GM18511 (cell line): Measurements from ENCODE around the gene SELP.

Source experiments
- ATAC-seq: cut with Tn5 transposase; IDR thresholded peaks from one replicate; pipeline ENCODE4 v1.9.1; 2021; ENCODE audit warnings: mild to moderate bottlenecking, moderate library complexity; ENCODE audit not compliant: unreplicated experiment

Gene SELP

GRCh38 chr1:169577981-169578738 lies 51.8 kb downstream of the SELP start:
- no peak for ATAC-seq

DNA sequence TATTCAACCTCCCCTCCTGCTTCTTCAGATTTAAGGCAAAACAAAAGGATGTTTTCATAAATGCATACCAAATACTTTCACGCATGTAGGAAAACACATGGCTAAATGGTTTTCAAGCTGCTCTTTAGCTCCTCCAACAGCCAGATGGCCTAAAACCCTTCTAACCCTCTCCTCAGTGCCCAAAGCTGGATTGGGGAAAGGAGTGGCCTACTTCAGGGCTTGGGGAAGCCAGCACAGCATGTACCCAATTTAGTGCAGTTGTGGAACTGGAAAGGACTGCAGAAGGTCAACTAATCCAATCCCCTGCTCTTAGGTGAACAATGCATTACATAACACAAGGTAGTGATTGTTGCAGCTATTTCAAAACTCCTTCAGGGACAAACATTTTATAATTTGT lies 53.0 kb downstream of the SELP start:
- ATAC-seq = no peak

GRCh38 chr1:169576241-169576934 lies 53.5 kb downstream of the SELP start:
- ATAC-seq = no peak

GRCh38 chr1:169574336-169574735 lies 55.6 kb downstream of the SELP start:
- ATAC-seq = no peak

DNA sequence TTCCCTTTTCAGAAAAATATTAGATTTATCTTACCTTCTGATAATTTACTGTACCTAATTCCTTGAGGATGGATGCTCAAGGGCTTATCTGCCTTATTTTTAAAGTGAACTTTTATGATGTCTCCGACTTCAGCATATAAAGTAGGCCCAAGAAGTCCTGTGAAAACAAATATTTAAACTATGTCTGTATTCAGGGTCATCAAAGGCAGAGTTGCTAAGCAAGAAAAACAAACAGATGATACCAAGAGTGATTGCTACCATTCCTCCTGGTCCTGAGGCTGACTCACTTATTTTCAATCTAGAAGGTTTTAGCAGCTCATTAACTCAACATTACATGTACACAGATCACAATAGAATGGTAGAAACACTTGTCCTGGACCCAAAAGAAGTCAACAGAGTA lies 57.7 kb downstream of the SELP start:
- no peak for ATAC-seq

DNA sequence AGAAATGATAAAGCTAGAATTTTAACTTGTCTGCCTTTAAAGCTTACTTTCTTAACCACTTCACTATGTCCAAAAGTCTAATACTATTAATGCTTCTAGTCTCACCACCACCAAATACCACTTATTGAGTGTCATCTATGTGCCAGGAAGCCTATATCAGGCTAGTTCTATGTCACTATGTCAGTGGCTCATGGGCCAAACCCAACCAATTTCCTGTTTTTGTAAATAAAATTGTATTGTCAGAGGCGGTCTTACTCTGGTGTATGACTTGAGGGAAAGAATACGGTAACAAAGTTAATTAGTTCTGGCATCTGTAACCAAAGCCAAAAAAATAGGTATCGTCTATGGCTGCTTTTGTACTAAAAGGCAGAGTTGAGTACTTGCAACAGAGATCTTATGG lies 58.5 kb downstream of the SELP start:
- ATAC-seq = no peak

GRCh38 chr1:169570172-169570574 lies 59.8 kb downstream of the SELP start:
- no peak for ATAC-seq

- no peak for ATAC-seq
These were observed 61.4 kb downstream of the SELP start for GRCh38 chr1:169568497-169568896.

GRCh38 chr1:169565335-169566271 lies 64.3 kb downstream of the SELP start:
- no peak for ATAC-seq

DNA sequence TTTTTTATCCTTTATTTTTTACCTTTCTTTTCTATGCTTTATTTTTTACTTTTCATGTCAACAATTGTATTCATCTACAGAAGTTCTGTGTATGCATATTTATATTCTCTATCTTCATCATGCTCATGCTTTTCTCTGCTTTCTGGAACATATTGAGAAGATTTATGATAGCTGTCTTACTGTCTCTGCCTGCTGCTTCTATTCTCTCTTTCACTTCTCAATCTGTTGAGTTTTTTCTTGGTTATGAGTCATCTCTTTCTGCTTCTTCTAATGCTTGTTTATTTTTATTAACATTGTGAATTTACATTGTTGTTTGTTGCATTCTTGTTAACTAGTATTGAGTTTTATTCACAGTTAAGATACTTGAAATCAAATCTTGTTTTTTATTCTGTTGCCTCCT lies 66.3 kb downstream of the SELP start:
- no peak for ATAC-seq

DNA sequence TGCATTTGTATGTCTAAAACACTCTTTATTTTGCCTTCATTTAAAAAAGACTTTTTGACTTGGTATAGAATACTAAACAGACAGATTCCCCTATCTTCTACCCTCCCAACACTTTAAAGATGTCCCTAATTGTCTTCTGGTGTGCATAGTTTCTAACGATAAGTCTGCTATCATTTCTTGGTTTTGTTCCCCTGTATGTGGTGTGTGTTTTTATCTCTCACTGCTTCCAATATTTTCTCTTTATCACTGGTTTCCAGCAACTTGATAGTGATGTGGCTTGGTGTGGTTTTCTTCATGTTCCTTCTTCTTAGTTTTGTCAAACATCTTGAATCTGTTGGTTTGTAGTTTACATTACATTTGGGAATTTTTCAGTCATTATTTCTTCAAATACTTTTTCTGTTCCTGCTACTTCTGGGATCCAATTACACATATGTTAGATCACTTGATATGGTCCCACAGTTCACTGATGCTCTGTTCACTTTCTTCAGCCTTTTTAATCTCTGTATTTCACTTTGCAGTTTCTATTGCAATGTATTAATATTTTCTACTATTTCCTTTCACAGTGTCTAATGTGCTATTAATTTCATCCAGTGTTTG lies 66.8 kb downstream of the SELP start:
- no peak for ATAC-seq

GRCh38 chr1:169561692-169562091 lies 68.2 kb downstream of the SELP start:
- no peak for ATAC-seq

DNA sequence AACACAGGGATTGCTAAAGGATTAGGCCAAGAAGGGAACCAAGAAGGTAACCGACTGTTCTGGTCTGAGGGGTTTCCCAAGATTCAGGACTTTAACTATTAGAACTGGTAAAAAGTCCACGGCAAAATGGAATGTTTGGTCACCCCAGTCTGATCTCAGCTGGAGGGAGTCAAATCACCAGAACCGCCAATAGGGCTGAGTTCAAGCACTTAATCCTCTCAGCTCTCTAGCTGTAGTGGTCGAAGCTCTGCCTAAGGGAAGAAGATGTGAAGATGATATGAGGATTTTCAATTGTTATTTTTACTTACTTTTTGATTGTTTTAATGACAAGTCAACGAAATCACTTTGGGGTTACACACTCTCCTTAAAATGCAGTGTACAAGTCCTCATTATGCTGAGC lies 72.8 kb downstream of the SELP start:
- no peak for ATAC-seq

- ATAC-seq = no peak
These were observed 79.6 kb downstream of the SELP start for GRCh38 chr1:169550294-169550693.

DNA sequence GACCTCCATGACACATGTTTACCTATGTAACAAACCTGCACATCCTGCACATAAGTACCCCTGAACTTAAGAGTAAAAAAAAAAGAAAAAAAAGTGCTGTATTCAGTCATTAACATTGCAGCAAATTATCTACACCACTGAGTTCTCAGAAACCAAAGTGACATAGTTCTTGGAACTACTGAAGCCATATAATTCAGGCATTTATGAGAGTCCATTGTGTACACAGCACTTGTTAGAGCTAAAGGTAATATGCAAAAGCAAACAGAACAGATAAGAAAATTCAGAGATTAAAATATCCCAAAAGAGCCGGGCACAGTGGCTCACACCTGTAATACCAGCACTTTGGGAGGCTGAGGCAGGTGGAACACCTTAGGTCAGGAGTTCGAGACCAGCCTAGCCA lies 81.6 kb downstream of the SELP start:
- ATAC-seq = no peak

DNA sequence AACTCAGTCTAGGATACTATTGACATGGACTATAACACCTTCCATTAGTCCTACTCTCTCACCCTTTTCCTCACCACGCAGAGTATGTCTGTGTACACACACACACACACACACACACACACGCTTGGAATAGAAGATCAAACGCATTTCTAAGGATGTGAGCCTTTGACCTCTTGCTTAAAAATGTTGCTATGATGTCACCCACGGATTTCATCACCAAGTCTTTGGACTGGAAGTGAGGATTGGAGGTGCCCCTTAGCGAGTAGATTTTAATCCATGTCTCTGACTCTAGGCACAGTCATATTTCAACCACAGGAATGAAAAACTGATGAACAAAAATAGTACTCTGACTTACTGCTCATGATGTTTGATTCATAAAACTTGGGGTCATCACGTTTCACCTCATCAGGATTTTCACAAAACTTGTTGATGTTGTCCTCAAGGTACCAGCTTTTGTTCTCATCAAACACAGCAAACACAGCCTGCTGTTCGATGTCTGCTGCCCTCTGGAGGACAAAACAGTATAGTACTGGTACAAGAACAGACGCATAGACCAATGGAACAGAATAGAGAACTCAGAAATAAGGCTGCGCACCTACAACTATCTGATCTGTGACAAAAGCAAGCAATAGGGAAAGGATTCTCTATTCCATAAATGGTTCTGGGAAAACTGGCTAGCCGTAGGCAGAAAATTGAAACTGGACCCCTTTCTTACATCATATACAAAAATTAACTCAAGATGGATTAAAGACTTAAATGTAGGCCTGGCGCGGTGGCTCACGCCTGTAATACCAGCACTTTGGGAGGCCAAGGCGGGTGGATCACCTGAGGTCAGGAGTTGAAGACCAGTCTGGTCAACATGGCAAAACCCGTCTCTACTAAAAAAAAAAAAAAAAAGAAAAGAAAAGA lies 83.6 kb downstream of the SELP start:
- peak; percentile 71 for ATAC-seq

DNA sequence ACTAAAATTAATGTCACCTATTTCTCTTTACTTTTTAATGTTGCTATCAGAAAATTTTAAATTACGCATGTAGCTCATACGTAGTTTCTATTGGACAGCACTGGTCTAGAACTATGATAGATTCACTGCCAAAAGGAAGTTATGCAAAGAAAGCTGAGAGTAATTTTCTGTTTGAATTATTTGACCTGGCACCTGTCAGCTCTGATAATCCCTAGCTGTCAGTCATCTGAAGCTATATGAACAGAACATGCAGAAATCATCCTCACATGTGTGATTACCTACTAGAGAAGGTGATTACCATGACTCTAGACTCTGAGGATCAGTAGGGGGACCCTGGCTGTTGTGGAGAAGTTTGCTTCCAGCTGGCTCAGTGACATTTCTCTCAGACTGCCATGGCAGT lies 84.5 kb downstream of the SELP start:
- no peak for ATAC-seq

- no peak for ATAC-seq
These were observed 90.7 kb downstream of the SELP start for GRCh38 chr1:169538998-169539871.
